ENCODE results near the gene FXYD3.
"Not testable (repeated sequence)": the region's sequence is repeated elsewhere in the genome, so short reads cannot be mapped to it uniquely, and the experiment has no call there.

Gene FXYD3

GRCh38 chr19:35086455-35086854, 29.2 kb upstream of the FXYD3 start:
- DNase-seq (ENCODE audit: low read depth) = no peak

- no peak for DNase-seq (ENCODE audit: low read depth)
Measured at GRCh38 chr19:35087393-35087792, 28.2 kb upstream of the FXYD3 start.

- DNase-seq (ENCODE audit: low read depth) = no peak
Measured at GRCh38 chr19:35088131-35088913, 27.3 kb upstream of the FXYD3 start.

GRCh38 chr19:35089554-35089953, 26.1 kb upstream of the FXYD3 start:
- DNase-seq (ENCODE audit: low read depth) = no peak

- no peak for DNase-seq (ENCODE audit: low read depth)
Measured at GRCh38 chr19:35090160-35090505, 25.5 kb upstream of the FXYD3 start.

- no peak for DNase-seq (ENCODE audit: low read depth)
Measured at GRCh38 chr19:35090506-35091214, 25.0 kb upstream of the FXYD3 start.

- DNase-seq (ENCODE audit: low read depth) = no peak
Measured at GRCh38 chr19:35093430-35093829, 22.2 kb upstream of the FXYD3 start.

GRCh38 chr19:35093941-35094647, 21.5 kb upstream of the FXYD3 start:
- DNase-seq (ENCODE audit: low read depth) = no peak

- DNase-seq (ENCODE audit: low read depth) = no peak
Measured at GRCh38 chr19:35094656-35095055, 21.0 kb upstream of the FXYD3 start.

GRCh38 chr19:35095667-35096368, 19.8 kb upstream of the FXYD3 start:
- DNase-seq (ENCODE audit: low read depth) = no peak

GRCh38 chr19:35098413-35099049, 17.1 kb upstream of the FXYD3 start:
- DNase-seq (ENCODE audit: low read depth) = no peak

GRCh38 chr19:35099155-35099896, 16.3 kb upstream of the FXYD3 start:
- DNase-seq (ENCODE audit: low read depth) = no peak

- DNase-seq (ENCODE audit: low read depth) = no peak
Measured at GRCh38 chr19:35099897-35100275, 15.7 kb upstream of the FXYD3 start.

- DNase-seq (ENCODE audit: low read depth) = no peak
Measured at GRCh38 chr19:35100588-35101533, 14.8 kb upstream of the FXYD3 start.

- not testable (repeated sequence) for DNase-seq (ENCODE audit: low read depth)
Measured at GRCh38 chr19:35101949-35102348, 13.7 kb upstream of the FXYD3 start.

GRCh38 chr19:35103614-35104013, 12.0 kb upstream of the FXYD3 start:
- not testable (repeated sequence) for DNase-seq (ENCODE audit: low read depth)

GRCh38 chr19:35104361-35104760, 11.3 kb upstream of the FXYD3 start:
- no peak for DNase-seq (ENCODE audit: low read depth)

GRCh38 chr19:35105047-35105410, 10.6 kb upstream of the FXYD3 start:
- DNase-seq (ENCODE audit: low read depth) = no peak

GRCh38 chr19:35105411-35106290, 10.0 kb upstream of the FXYD3 start:
- no peak for DNase-seq (ENCODE audit: low read depth)

Measured in stimulated activated CD8-positive, alpha-beta memory T cell treated with anti-CD3 and anti-CD28 coated beads, Interleukin-4, amount 100 ng/mL, for 24 hours (primary cell).